IPS DF 6.9 (cell line): ENCODE measurements around the gene PTPRD.

Source experiments
- DNase-seq: peaks from one replicate; pipeline ENCODE4 v3.0.0-alpha.2; 2013; ENCODE audit warnings: low read depth, low spot score
- H3K27ac ChIP-seq: one replicate; pipeline ENCODE4 v1.5.1; 2013; ENCODE audit warnings: low read length, control low read depth
- H3K27me3 ChIP-seq: 2 replicates; pipeline ENCODE4 v1.6.1; 2013; ENCODE audit warnings: mild to moderate bottlenecking, low read length; ENCODE audit not compliant: control insufficient read depth, insufficient read depth
- H3K36me3 ChIP-seq: 2 replicates; pipeline ENCODE4 v1.6.1; 2013; ENCODE audit warnings: low read length; ENCODE audit not compliant: control insufficient read depth, insufficient read depth
- H3K4me1 ChIP-seq: 2 replicates; pipeline ENCODE4 v1.6.1; 2013; ENCODE audit warnings: low read length; ENCODE audit not compliant: control insufficient read depth, insufficient read depth
- H3K4me3 ChIP-seq: 2 replicates; pipeline ENCODE4 v1.5.1; 2013; ENCODE audit warnings: mild to moderate bottlenecking, low read length
- H3K9me3 ChIP-seq: 2 replicates; pipeline ENCODE4 v1.6.1; 2013; ENCODE audit warnings: low read length, inconsistent platforms; ENCODE audit not compliant: control insufficient read depth, insufficient read depth
- WGBS: extraction: QIAGEN DNeasy Blood & Tissue Kit; methylation state at CpG from one replicate; pipeline ENCODE4 v1.1.7; 2013; ENCODE audit warnings: mixed read lengths, missing lambda C conversion rate; ENCODE audit not compliant: insufficient read length, insufficient coverage; 5-methylcytosine and 5-hydroxymethylcytosine counted together

Gene PTPRD

DNA sequence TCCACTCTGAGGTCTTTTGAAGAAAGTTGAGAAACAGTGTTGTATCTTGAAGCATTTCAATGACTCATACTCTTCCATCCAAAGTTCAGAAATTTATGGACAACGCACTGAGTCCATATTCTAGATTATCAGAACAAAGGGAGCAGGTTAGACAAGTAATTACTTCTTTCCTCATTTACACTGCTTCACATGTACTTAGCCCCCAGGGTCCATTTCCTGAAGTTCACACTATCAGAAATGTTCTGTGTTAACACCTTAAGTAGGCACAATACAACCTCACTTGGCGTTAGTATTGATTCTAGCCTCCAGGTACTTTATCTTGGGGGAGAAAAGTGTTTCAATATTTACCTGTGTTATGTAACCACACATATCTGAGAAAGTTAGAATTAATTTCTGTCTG lies 2325.3 kb downstream of the PTPRD start:
- no peak for DNase-seq
- WGBS: no CpG with 5 or more reads among the region's 2 CpGs
- no peaks in the 10 kb centered on the region for H3K4me1 ChIP-seq
- H3K4me3 ChIP-seq: no peak overlapping the region
- H3K9me3 ChIP-seq: no peaks in the 10 kb centered on the region
- H3K36me3 ChIP-seq: no peaks in the 10 kb centered on the region
- H3K27ac ChIP-seq: no peak overlapping the region
- H3K27me3 ChIP-seq: no peaks in the 10 kb centered on the region

DNA sequence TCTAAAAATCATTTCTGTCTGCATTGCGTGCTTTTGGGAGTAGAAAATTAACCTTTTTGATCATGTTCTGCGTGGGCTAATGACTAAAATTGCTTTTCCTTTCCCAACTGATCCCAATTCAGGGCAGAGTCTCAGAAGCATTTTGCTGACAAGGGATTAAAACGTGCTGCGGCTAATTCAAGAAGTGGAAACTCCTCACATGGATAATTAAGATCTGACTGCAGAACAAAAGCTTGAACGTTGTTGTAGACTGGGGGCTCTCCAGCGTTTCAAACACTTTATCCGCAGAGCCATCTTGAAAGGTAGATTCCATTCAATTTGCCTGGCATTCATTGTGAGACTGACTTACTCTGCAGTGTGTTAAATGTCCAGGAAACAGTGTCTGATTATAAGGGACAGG lies 2327.9 kb downstream of the PTPRD start:
- Histone ChIP-seq H3K27me3 (no peaks in the 10 kb centered on the region), H3K27ac (no peak overlapping the region)

DNA sequence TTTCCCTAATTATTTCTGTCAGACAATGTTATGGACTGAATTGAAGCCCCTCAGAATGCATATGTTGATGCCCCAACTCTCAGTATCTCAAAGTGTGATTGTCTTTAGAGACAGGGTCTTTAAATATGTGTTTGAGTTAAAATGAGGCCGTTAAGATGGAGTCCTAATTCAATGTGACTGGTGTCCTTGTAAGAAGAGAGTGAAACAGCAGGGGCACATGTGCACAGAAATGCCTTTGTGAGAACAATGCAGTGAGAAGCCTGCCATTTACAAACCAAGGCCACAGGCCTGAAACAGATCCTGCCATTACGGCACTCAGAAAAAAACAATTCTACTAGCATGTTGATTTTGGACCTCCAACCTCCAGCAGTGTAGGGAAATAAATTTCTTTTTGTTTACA lies 2330.3 kb downstream of the PTPRD start:
- no peak overlapping the region for H3K4me3 ChIP-seq
- no peak for DNase-seq
- WGBS: no CpG with 5 or more reads among the region's 2 CpGs
- no peak overlapping the region for H3K27ac ChIP-seq
- H3K4me1 ChIP-seq: no peaks in the 10 kb centered on the region
- no peaks in the 10 kb centered on the region for H3K9me3 ChIP-seq
- H3K27me3 ChIP-seq: no peaks in the 10 kb centered on the region
- no peaks in the 10 kb centered on the region for H3K36me3 ChIP-seq

More for the DNA sequence above, 2327.9 kb downstream of the PTPRD start:
- no peaks in the 10 kb centered on the region for H3K9me3 ChIP-seq
- no peak for DNase-seq
- H3K4me1 ChIP-seq: no peaks in the 10 kb centered on the region
- H3K36me3 ChIP-seq: no peaks in the 10 kb centered on the region
- whole genome bisulfite sequencing: no CpG with 5 or more reads among the region's 7 CpGs
- H3K4me3 ChIP-seq: no peak overlapping the region

DNA sequence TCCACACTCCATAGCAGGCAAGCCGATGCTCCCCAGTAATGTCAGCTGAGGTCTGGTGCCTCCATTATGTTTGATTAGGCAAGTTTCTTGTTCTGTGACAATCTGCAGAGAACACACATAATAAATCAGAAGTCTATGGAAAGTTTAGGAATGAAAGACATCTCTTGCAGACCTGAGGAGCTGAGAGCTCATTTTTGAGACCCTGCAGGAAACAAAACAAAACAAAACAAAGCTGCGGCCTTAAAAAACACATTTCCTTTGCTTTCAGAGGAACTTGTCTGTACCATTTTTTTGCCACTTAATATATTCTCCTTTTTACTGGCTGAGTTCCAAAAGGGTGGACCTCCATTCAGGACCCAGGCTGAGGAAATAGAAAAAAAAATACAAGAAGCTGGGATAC lies 2332.0 kb downstream of the PTPRD start:
- H3K9me3 ChIP-seq: peaks cover under 1% of the 10 kb centered on the region
- no peak overlapping the region for H3K4me3 ChIP-seq
- no peak for DNase-seq
- H3K4me1 ChIP-seq: no peaks in the 10 kb centered on the region
- no CpG with 5 or more reads among the region's 2 CpGs for WGBS
- H3K27ac ChIP-seq: no peak overlapping the region
- H3K36me3 ChIP-seq: no peaks in the 10 kb centered on the region
- no peaks in the 10 kb centered on the region for H3K27me3 ChIP-seq

DNA sequence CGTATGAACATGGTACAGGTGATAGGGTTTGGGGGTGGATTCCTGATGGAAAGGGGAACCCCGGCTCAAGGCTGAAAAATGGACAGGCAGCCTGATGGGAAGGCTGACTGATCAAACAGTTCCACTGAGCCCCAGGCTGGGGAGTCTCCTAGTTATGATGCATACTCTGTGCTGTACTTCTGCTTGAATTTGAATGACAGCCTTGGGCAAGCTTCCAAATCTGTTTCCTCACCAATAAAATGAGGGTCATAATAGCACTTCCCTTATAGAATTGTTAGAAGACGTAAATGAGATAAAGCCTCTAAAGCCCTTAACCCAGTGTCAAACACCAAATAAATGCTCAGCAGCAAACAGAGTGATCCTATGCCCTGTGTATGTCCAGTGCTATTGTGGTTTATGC lies 2334.8 kb downstream of the PTPRD start:
- H3K4me3 ChIP-seq: no peak overlapping the region
- H3K36me3 ChIP-seq: no peaks in the 10 kb centered on the region
- H3K4me1 ChIP-seq: no peaks in the 10 kb centered on the region
- no peak for DNase-seq
- H3K9me3 ChIP-seq: peaks cover 2% of the 10 kb centered on the region
- no peaks in the 10 kb centered on the region for H3K27me3 ChIP-seq
- no peak overlapping the region for H3K27ac ChIP-seq
- WGBS: no CpG with 5 or more reads among the region's 3 CpGs

DNA sequence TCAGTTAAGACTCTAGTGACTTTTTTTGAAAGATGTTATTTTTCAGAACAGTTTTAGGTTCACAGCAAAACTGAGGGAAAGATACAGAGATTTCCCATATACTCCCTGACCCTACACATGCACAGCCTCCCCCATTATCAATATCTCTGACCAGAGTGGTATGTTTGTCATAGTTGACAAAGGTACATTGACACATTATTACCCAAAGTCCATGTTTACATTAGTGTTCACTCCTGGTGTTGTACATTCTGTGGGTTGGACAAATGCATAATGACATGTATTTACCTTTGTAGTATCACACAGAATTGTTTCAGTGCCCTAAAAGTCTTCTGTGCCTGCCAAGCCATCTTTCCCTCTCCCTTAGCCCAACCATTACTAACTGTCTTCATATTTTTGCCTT lies 2342.6 kb downstream of the PTPRD start:
- H3K27me3 ChIP-seq: no peaks in the 10 kb centered on the region
- DNase-seq: no peak
- H3K36me3 ChIP-seq: no peaks in the 10 kb centered on the region
- H3K4me1 ChIP-seq: no peaks in the 10 kb centered on the region
- no peak overlapping the region for H3K4me3 ChIP-seq
- H3K9me3 ChIP-seq: no peaks in the 10 kb centered on the region
- H3K27ac ChIP-seq: no peak overlapping the region

DNA sequence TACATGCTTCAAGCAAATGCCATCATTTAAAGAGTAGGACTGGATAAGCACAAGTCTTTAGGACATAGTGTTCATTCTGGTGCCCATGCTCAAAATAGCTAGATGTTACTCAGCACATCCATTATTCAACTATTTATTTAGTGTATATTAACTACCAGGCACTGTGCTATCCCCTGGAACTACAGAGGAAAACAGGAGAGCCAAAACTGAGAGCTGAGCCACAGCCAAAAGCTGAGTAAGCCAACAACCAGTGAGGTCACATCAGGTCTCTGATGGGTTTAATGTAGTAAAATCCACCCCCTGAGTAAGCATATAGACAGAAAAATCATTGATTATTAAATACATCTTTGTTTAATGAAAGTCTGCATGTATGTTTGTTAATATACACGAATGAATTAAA lies 2343.9 kb downstream of the PTPRD start:
- Histone ChIP-seq H3K36me3 (no peaks in the 10 kb centered on the region), H3K9me3 (no peaks in the 10 kb centered on the region), H3K4me1 (no peaks in the 10 kb centered on the region), H3K27me3 (no peaks in the 10 kb centered on the region), H3K4me3 (no peak overlapping the region), H3K27ac (no peak overlapping the region)
- DNase-seq: no peak
- WGBS: no CpG with 5 or more reads among the region's 1 CpG

DNA sequence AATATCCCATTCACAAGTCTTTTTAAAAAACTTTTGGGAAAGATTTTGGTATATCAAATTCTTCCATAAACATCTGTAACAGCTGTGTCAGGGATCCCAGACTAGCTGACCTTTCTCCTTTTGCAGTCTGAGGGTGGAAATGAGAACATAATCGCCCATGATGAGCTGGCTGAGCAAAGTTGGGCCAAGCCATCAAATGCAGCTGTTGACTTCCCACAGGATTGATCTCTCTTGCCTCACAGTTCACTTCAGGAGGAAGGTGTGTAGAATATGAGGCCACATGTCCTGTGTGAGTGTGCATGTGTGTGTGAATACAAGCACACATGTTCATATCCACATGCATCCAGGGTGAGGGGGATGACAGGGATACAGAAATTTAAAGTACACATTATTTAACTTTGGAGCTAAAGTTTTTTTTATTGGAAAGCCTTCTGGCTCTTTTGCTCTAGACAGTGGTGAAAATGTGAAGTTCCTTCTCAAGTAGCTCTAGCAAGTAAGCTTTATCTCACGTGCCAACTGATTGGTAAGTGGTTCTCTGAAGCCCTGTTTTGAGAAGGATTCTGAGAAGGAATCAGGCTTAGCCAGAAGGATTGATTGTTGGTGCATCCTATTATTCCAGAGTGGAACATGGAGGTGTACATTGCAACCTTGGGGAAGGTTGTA lies 2344.5 kb downstream of the PTPRD start:
- H3K9me3 ChIP-seq: no peaks in the 10 kb centered on the region
- H3K27ac ChIP-seq: no peak overlapping the region
- H3K4me1 ChIP-seq: no peaks in the 10 kb centered on the region
- no CpG with 5 or more reads among the region's 2 CpGs for WGBS
- no peak for DNase-seq
- H3K27me3 ChIP-seq: no peaks in the 10 kb centered on the region
- no peaks in the 10 kb centered on the region for H3K36me3 ChIP-seq
- no peak overlapping the region for H3K4me3 ChIP-seq

DNA sequence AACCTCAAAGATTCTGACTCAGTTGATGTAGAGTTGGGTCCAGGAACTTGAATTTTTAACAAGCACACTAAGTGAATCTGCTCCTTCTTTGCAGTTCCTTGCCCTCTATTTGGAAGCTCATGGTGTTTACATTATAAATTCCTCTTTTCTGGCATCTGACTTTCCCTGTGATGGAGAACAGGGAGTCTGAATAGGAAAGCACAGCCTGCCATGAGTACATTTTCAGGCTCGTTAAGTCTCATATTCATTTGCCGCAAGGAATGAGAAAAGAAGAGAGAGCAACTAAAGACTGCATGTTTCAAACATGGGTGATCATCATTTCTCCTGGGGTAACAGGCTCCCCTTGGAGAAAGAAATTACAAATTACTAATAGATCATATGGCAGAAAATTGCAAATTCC lies 2345.2 kb downstream of the PTPRD start:
- no CpG with 5 or more reads among the region's 2 CpGs for WGBS
- no peak overlapping the region for H3K27ac ChIP-seq

DNA sequence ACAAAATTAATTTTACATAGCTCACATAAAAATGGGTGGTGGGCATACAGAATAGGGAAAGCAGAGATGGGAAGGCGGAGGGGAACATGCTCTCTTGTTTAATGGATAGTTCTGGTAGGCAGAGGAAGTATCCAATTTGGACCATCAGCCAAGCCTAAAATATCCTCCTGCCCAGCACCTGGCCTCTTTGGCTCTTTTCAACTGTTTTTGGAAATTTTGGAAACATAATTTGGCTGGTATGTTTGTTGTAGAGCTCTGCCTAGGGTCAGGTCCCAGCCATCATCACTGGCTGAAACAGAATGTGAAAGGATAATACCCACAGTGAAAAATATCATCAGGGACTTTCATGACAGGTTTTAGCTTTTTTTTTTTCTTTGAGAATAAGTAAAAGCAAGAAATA lies 2345.9 kb downstream of the PTPRD start:
- no peak overlapping the region for H3K4me3 ChIP-seq
- no peaks in the 10 kb centered on the region; the same call in 1 of the 2 replicates for H3K4me1 ChIP-seq
- no CpG with 5 or more reads among the region's 1 CpG for WGBS
- H3K9me3 ChIP-seq: no peaks in the 10 kb centered on the region
- no peaks in the 10 kb centered on the region for H3K36me3 ChIP-seq
- H3K27me3 ChIP-seq: no peaks in the 10 kb centered on the region
- H3K27ac ChIP-seq: no peak overlapping the region
- DNase-seq: no peak

More for the DNA sequence above, 2345.2 kb downstream of the PTPRD start:
- Histone ChIP-seq H3K27me3 (no peaks in the 10 kb centered on the region), H3K9me3 (no peaks in the 10 kb centered on the region), H3K36me3 (no peaks in the 10 kb centered on the region), H3K4me3 (no peak overlapping the region), H3K4me1 (no peaks in the 10 kb centered on the region; the same call in 1 of the 2 replicates)
- no peak for DNase-seq

DNA sequence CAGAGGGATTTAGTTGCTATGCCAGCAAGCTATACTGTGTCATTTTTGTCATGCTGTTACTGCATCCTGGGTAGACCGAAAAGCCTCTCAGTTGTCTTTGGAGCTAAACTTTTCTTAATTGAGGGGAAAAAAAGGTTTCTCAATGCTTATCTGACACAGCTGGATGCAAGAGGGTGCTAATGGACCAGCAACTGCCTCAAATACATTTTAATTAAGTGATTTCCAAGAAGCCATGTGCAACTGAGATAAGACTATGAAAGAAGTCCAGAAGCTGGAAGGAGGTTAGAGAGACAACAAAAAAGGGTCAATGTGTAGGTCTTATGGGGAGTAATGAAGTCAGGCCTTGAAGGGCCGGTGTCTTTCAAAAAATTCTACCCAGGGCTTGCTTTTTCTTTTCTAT lies 2347.5 kb downstream of the PTPRD start:
- Histone ChIP-seq H3K4me1 (no peaks in the 10 kb centered on the region; the same call in 1 of the 2 replicates), H3K4me3 (no peak overlapping the region), H3K9me3 (no peaks in the 10 kb centered on the region), H3K27ac (no peak overlapping the region), H3K27me3 (no peaks in the 10 kb centered on the region), H3K36me3 (no peaks in the 10 kb centered on the region)
- DNase-seq: no peak
- no CpG with 5 or more reads among the region's 2 CpGs for WGBS
